ENCODE measurements around the gene CNTFR. TPM values are rescaled to one million over a fixed set of nuclear protein-coding genes. Genes with fewer than 3 reads are reported as not detected.
A peak's percentile ranks its signal among the peaks of the same experiment; 100 is the strongest.

Gene CNTFR
- total RNA-seq, 1 donor from 2014 or later: 23.2 TPM

DNA sequence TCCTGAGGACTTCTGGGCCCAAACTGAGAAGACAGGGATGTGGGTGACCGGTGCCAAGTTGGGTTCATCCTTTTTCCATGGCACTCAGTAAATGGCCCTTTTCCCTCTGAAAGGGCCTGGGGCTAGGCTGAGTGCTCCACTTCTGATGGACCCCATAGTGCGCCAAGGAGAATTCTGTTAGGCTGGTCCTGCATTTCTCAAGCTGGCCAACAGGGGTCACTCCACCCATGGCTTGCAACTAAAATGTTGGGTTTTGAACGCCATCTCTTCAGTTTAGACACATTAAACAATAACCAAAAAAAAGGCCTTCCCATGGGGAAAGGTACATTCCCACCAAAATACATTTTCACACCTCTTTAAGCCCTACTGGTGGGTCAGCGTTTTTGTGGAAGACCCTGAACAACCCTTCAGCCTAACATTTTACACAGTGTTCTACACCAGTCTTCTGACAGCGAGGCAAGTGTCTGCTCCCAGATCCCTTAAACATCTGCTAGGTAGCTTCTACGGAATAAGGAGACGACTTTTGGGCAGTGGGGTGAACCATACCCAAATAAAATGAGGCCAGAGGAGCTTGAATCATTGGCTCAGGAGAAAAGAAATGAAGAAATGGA, 27.3 kb downstream of the CNTFR start:
- no peak for DNase-seq (ENCODE audit: low spot score)
- intact Hi-C loops (cut with DNase I): no loop called here
- no peak for ATAC-seq

DNA sequence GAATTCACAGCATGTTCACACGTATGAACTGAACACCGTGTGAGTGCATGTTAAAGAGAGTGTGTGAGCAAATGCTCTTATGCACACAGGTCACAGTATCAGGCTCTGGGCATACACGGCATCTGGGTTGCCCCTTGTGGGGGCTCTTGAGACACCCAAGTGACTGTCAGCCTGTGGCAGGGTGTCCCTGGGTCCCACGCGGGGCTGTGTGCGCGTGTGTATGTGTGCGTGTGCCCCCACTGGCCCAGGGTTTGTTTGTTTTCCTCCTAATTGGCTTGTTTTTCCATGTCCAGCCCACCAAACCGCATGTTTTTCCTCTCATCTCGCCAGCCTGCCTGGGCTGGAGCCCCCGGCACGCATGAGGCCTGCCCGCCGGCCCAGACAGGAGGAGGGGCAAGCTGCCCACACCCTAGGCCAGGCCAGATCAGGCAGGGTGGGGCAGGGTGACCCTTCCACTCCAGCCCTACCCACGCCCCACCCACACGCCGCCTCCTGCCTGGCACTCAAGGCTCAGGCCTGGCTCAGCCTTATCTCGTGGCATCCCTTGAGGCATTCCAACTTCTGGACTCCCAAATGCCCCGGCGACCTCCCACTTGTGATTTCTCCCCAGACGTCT, 28.8 kb downstream of the CNTFR start:
- DNase-seq (ENCODE audit: low spot score) (no peak), ATAC-seq (peak; percentile 73)
- intact Hi-C loops (cut with DNase I): no loop called here

DNA sequence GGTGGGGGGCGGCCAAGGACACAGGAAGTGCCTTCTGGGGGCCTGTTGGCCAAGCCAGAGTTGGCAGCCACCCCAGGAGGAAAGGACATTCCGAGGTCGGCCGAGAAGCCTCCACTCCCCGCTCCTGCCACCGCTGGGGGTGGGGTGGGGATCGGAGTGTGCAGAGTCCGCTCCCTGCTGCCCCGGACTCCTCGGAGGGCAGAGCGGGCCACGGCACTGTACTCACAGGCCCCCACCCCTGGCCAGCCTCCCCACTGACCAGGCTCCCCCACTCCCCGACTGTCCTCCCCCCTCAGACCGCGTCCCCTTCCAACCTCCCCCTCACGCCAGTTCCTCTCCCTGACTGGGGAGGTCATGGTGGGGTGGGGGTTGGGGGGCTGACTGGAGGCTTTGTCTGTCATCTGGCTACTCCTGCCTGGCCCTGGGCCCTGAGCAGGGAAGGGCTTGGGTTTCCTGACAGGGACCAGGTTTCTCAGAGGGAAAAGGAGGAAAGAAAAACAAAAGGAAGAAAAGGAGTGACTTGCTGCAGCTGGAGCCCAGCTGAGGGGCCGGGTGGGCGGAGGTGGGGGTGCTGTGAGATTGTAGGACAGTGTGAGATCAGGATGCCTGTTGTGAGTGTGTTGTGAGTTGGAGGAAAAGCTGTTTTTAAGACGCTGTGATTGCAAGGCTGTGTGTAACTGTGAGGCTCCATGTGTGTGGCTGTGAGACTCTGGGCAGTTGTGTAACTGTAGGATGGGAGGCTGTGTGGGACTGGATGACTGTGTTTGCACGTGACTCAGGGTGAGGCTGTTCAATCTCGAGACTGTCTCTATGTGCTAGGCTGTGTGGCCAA, 29.7 kb downstream of the CNTFR start:
- ATAC-seq: peak; percentile 91
- intact Hi-C loops (cut with DNase I): loop anchor here (10.0 kb wide), 1 partner anchor 525 kb away; no protein-coding TSS in a partner anchor

DNA sequence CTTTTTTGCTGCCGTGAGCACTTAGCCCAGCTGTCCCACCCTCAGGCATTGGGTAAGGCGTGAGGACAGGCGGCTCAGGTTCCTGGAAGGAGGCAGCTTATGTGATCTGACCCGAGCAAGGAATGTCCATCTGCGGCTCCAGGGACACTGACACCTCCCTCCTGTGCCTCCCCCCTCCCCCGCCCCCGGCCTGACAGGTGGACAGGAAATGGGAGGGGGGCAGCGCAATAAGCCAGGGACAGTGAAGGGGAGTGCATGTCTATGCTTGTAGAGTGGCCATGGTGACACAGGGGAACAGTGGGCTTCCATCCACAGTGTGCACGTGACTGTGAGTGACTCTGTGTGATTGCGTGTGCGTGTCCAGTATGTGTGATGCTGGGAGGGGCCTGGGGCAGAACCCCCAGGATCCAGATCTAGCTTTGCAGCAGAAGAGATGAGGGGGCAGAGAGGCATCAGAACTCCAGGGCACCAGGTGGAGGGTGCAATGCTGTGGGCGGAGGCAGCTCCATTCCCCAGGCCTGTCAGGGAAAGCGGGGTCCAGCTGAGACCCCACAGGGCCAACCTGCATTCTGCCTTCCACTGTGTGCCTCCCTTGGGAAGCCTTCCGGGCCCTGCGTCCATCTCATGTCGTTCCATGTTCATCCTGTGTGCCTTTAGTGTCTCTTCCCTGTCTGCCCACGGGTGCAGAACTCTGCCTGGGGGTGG, 30.5 kb downstream of the CNTFR start:
- ATAC-seq (peak; percentile 11), DNase-seq (ENCODE audit: low spot score) (no peak)
- intact Hi-C loops (cut with DNase I): loop anchor here (10.0 kb wide), 1 partner anchor 524 kb away; no protein-coding TSS in a partner anchor

More for the DNA sequence above, 29.7 kb downstream of the CNTFR start:
- no peak for DNase-seq (ENCODE audit: low spot score)

DNA sequence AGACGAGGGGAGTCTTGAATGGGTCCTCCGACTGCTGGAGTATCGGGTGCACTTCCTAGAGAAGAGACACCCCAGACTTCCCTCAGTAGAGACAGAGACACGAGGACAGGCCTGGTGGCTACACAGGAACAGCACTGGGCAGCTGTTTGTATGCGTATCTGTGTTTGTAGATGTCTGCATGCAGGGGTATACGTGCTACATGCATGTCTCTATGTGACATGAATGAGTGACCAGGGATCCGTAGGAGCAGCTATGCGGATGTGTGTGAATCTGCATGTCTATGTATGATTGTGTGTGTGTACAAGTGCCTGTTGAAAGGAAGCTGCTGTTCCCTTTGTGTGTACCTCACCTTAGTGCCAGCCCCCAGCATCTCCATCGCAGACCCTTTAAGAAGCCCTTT, 31.2 kb downstream of the CNTFR start:
- intact Hi-C loops (cut with DNase I): loop anchor here (10.0 kb wide), 1 partner anchor 524 kb away; no protein-coding TSS in a partner anchor
- DNase-seq (ENCODE audit: low spot score) (no peak), ATAC-seq (no peak)

DNA sequence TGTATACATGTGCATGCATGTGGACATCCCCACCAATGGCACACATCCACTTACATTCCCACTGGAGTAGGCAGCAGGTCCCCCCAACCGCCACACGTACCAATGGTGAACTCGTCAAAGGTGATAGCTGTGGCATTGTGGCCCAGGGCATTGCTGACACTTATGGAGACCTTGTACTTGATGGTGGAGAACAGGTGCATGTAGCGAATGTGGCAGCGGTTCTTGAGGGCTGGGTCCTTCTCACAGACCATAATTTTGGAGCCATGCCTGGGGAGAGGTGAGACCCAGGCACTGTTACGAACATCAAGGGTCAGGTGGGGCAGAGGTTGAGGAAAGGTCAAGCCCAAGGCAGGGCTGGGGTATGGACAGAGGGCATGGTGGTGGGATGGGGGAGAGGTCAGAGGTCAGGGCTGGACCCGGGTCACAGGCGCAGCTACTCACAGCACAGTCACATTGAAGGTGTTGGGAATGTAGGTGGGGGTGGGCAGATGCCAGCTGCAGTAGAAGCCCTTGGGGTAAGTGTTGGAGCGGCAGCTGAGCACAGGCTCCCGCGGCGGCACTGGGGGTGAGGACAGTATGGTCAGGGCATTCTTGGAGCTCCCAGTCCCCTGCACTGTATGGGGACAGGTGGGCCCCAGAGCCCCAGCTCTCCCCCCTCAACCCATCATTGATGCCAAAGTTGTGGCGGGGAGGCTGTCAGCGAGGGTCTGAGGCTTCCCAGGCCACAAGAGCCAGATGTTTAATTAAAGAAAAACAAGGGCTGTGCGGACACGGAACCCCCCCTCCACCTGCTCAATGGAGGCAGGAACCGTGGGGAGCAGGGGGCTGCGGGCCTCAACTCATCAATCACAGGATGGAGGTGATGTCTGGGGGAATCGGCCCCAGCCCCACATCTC, 31.9 kb downstream of the CNTFR start:
- intact Hi-C loops (cut with DNase I): loop anchor here (10.0 kb wide), 1 partner anchor 523 kb away; no protein-coding TSS in a partner anchor
- DNase-seq (ENCODE audit: low spot score): no peak
- no peak for ATAC-seq

DNA sequence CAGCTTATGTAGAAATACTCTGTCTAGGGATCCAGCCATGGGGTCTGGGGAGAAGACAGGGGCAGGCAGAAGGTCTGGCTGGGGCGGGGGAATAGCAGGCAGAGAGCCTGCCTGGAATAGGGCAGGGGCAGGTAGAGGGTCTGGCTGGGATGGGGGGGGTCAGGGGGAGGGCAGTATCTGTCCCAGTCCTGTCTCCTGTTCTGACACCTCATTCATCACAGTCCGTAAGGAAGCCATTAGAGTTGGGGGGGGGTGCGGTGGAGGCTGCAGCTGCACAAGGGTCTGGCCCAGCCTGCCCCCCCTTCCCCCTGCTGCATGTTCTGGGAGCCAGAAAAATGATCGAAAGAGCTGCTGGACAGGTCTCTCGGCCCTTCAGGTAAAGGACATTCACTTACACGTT, 32.6 kb downstream of the CNTFR start:
- no peak for DNase-seq (ENCODE audit: low spot score)
- intact Hi-C loops (cut with DNase I): loop anchor here (10.0 kb wide), 1 partner anchor 522 kb away; no protein-coding TSS in a partner anchor
- ATAC-seq: no peak

DNA sequence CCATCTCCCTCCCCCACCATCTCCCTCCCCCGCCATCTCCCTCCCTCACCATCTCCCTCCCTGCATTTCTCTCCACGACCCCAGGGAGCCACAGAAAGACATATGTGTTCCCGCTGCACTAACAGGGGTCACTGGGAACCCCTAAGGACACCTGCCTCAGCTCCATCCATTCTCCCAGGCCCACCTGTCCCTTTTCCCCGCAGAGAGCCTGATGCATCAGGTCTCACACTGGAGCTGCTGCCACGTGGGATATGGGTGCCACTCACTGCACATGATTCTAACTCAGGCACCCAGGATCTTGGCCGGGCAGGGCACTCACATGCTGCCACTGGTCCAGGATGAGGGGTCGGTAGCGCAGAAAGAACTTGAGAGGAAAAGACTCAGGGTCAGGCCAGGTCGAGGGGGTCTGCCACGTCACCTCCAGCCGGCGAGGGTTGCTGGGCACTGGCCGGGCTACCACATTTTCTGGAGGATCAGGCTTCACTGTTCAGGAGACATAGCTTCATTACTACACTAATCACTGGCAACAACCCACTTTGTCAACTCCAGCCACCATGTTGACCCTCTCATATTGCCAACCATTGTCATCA, 33.5 kb downstream of the CNTFR start:
- intact Hi-C loops (cut with DNase I): loop anchor here (10.0 kb wide), 1 partner anchor 521 kb away; no protein-coding TSS in a partner anchor
- no peak for ATAC-seq
- DNase-seq (ENCODE audit: low spot score): no peak

DNA sequence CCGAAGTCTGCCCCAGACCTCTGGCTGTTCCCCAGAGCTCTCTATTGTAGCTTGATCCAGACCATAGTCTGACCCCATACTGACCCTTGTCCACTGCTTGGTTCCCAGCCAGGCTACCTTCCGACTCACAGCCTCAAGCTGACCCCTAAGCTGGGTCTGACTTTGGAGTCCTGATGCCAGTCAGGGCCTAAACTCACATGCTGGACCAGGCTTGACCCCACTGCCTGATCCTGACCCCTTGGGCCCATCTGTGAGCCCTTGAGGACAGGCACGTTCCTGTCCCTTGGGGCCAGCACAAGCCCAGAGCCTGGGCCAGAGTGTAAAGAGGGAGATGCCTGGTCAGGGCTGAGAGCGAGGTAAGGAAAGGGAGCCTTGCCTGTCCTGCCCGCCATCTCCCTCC, 34.0 kb downstream of the CNTFR start:
- no peak for DNase-seq (ENCODE audit: low spot score)
- ATAC-seq: no peak
- intact Hi-C loops (cut with DNase I): loop anchor here (10.0 kb wide), 1 partner anchor 521 kb away; no protein-coding TSS in a partner anchor

DNA sequence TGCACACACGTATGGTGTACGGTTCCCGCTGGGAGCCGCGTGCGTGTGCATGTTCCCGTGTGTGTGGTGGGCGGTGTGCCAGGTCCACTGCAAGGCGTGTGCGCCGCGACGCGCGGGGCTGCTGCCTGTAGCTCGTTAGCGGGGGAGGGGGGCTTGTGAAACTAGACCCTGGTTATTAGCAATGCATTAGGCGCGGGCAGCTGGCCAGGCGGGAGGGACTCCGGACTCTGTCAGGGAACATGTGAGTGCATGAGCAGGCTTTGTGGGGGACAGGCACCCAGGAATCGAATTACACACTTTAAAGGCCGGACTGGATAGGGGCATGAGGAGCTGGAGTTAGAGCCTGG, 34.5 kb downstream of the CNTFR start:
- ATAC-seq (no peak), DNase-seq (ENCODE audit: low spot score) (peak; percentile 65)
- intact Hi-C loops (cut with DNase I): loop anchor here (10.0 kb wide), 1 partner anchor 520 kb away; no protein-coding TSS in a partner anchor

DNA sequence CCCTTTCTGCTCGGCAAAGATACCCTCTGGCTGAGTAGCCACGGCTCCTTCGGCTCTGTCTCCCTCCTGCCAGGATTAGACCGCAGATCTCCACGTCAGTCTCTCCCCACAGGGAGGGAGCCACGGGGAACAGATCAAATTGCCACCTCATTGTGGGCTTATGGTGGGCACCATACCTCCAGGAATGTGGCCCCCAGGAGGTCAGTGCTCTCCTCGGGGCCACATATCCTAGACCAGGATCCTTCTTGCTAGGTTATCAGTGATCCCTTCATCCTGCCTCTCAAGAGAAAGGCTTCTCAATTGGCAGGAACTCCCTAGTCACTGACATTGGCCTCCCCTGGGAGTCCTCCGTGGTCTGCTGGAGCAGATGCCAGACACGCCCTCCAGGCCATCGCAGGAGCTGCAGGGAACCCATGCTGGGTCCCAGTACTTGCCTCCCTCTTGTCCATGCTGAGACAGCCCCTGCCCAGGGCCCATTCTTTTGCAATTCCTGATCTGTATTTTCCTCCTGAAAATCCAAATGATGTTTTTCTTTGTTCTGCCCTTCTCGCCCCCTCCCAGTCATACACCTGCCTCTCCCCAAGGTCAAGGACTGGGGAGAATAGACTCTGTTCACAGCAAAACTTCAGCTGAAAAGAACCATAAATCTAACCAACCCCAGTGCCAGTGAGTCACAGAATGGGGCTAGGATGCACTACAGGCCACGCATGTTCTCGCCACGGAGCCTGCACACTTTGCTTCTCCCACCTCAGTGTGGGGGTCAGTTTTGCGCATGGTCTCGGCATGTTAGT, 35.1 kb downstream of the CNTFR start:
- DNase-seq (ENCODE audit: low spot score) (no peak), ATAC-seq (no peak)
- intact Hi-C loops (cut with DNase I): loop anchor here (10.0 kb wide), 1 partner anchor 520 kb away; no protein-coding TSS in a partner anchor

DNA sequence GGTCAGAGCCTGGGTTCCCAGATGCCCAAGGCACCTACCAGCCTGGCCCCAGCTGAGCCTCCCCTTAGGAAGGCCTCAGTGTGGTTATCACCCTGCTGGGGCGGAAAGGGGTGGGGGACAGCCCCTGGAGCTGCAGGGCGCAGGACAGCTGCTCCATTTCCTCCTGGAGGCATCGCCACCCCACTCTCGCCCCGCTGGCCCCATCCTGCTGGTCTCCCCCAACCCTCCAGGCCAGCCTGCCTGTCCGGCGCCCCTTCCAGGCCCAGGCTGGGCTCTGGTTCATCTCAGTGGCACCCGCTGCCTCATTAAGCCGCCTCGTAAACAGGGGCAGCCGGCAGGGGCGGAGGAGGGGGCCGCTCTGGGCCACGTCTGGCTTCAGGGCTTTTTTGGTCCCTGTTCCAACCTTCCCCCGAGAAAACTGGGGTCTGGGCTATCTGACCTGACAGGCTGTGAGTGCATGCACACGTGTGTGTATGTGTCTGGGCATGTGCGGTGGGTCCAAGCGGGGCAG, 36.0 kb downstream of the CNTFR start:
- intact Hi-C loops (cut with DNase I): loop anchor here (10.0 kb wide), 1 partner anchor 519 kb away; no protein-coding TSS in a partner anchor

DNA sequence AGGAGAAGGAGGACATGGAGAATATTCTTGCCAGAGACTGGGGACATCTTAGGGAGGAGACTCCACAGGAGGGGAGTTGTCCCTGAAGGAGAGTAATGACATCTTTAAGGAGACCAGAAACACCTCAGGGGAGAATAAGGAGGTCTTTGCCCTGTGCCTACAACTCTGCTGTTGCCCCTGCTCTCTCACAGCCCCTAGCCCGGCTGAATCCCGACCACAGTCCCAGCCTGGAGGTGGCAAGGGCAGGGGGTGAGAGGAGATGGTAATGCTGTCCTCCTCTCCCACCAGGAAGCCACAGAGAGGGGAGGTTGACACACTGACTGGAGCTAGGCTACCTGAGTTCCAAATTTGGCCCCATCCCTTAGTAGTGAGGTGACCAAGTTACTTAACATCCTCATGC, 36.5 kb downstream of the CNTFR start:
- ATAC-seq (no peak), DNase-seq (ENCODE audit: low spot score) (no peak)
- intact Hi-C loops (cut with DNase I): loop anchor here (10.0 kb wide), 1 partner anchor 518 kb away; no protein-coding TSS in a partner anchor

More for the DNA sequence above, 36.0 kb downstream of the CNTFR start:
- no peak for DNase-seq (ENCODE audit: low spot score)
- ATAC-seq: no peak

DNA sequence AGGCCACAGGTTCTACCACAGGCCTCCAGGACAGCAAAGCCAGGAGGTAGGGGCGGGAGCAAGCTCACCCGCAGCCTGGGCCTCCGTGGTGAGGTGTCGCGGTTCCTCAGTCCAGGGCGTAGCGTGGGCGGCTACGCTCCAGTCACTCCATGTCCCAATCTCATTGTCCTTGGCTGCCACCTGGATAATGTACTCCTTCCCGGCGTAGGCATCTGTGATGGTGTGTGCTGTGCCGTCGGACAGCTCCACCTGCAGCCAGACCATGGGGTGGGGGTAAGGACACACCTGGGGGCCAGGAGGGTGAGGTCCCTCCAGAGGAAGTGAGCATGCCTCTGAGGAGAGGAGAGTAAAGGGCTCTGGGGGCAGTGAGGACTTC, 36.9 kb downstream of the CNTFR start:
- DNase-seq (ENCODE audit: low spot score) (no peak), ATAC-seq (no peak)
- intact Hi-C loops (cut with DNase I): loop anchor here (10.0 kb wide), 1 partner anchor 518 kb away; no protein-coding TSS in a partner anchor

DNA sequence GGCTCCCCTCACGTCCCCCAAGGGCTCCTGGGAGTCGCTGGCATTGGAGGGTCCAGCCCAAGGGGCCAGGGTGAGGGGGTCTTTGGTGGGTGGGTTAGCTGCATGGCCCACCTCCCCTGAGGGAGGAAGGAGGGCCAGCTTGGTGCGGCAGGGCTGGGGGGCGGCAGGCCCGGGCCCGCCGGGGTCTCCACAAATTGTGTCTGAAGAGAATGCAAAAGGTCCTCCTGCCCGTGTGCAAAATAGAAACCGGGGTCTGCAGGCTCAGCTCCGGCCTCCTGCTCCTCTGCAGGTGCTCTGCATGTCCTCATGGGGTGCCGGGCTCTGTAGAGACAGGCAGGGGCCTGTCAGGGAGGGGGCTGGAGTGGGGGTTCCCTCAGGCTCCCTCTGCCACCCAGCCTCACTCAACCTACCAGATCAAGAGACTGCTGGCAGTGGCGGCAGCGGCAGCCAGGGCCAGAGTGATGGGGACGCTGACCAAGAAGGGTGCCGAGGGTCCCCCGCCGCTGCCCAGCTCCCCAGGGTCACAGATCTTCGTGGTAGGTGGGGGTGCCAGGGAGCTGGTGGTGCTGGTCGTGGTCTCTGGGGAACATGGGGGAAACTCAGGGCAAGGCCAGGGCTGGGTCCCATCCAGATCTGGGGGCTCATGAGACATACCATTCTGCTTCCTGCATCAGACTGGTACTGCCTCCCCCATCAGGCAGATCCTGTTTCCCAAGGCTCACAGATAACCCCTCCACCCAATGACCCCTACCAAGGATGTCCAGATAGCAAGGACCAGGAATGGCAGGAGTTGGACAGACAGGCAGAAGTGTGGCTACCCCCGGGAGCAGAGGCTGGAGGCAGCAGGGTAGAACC, 37.5 kb downstream of the CNTFR start:
- no peak for DNase-seq (ENCODE audit: low spot score)
- intact Hi-C loops (cut with DNase I): loop anchor here (10.0 kb wide), 1 partner anchor 517 kb away; no protein-coding TSS in a partner anchor

More for the DNA sequence above, 37.5 kb downstream of the CNTFR start:
- ATAC-seq: no peak
